HG02938 (cell line): ENCODE data around the gene ARID3B.
"Not testable (repeated sequence)": the region's sequence is repeated elsewhere in the genome, so short reads cannot be mapped to it uniquely, and the experiment has no call there.

Source experiments
- ATAC-seq: cut with Tn5 transposase; IDR thresholded peaks from one replicate; pipeline ENCODE4 v1.9.1; 2021; ENCODE audit warnings: mild to moderate bottlenecking, moderate library complexity; ENCODE audit not compliant: unreplicated experiment

The ARID3B gene

GRCh38 chr15:74565381-74566085 lies 24.5 kb downstream of the ARID3B start:
- no peak for ATAC-seq

- ATAC-seq, result no peak
Observed at GRCh38 chr15:74568594-74568993, 27.6 kb downstream of the ARID3B start.

- ATAC-seq, result no peak
Observed at GRCh38 chr15:74569731-74570070, 28.7 kb downstream of the ARID3B start.

- no peak for ATAC-seq
Observed at GRCh38 chr15:74571191-74571590, 30.2 kb downstream of the ARID3B start.

GRCh38 chr15:74573987-74574386 lies 33.0 kb downstream of the ARID3B start:
- ATAC-seq, result no peak

GRCh38 chr15:74578496-74578994 lies 37.5 kb downstream of the ARID3B start:
- ATAC-seq, result no peak

GRCh38 chr15:74579001-74579400 lies 38.0 kb downstream of the ARID3B start:
- no peak for ATAC-seq

GRCh38 chr15:74580538-74581350 lies 39.7 kb downstream of the ARID3B start:
- no peak for ATAC-seq

- no peak for ATAC-seq
Observed at GRCh38 chr15:74584204-74584603, 43.2 kb downstream of the ARID3B start.

GRCh38 chr15:74584779-74585178 lies 43.8 kb downstream of the ARID3B start:
- ATAC-seq, result no peak

GRCh38 chr15:74585191-74585590 lies 44.2 kb downstream of the ARID3B start:
- ATAC-seq, result no peak

GRCh38 chr15:74585857-74586256 lies 44.8 kb downstream of the ARID3B start:
- ATAC-seq, result no peak

- no peak for ATAC-seq
Observed at GRCh38 chr15:74589826-74590225, 48.8 kb downstream of the ARID3B start.

GRCh38 chr15:74592222-74592621 lies 51.2 kb downstream of the ARID3B start:
- no peak for ATAC-seq

- no peak for ATAC-seq
Observed at GRCh38 chr15:74593122-74593521, 52.1 kb downstream of the ARID3B start.

- ATAC-seq, result no peak
Observed at GRCh38 chr15:74594455-74594854, 53.4 kb downstream of the ARID3B start.

- no peak for ATAC-seq
Observed at GRCh38 chr15:74595271-74595670, 54.3 kb downstream of the ARID3B start.

- not testable (repeated sequence) for ATAC-seq
Observed at GRCh38 chr15:74596736-74597135, 55.7 kb downstream of the ARID3B start.

GRCh38 chr15:74597146-74597705 lies 56.2 kb downstream of the ARID3B start:
- ATAC-seq, result not testable (repeated sequence)

- ATAC-seq, result peak; percentile 84
Observed at GRCh38 chr15:74598126-74598842, 57.3 kb downstream of the ARID3B start.

GRCh38 chr15:74599156-74599555 lies 58.1 kb downstream of the ARID3B start:
- ATAC-seq, result no peak
